GM21723 (cell line): ENCODE data around the gene STC2.

ENCODE experiments used
- ATAC-seq: cut with Tn5 transposase; IDR thresholded peaks from one replicate; pipeline ENCODE4 v1.9.1; 2021; ENCODE audit warnings: mild to moderate bottlenecking, moderate library complexity; ENCODE audit not compliant: unreplicated experiment

Gene STC2

DNA sequence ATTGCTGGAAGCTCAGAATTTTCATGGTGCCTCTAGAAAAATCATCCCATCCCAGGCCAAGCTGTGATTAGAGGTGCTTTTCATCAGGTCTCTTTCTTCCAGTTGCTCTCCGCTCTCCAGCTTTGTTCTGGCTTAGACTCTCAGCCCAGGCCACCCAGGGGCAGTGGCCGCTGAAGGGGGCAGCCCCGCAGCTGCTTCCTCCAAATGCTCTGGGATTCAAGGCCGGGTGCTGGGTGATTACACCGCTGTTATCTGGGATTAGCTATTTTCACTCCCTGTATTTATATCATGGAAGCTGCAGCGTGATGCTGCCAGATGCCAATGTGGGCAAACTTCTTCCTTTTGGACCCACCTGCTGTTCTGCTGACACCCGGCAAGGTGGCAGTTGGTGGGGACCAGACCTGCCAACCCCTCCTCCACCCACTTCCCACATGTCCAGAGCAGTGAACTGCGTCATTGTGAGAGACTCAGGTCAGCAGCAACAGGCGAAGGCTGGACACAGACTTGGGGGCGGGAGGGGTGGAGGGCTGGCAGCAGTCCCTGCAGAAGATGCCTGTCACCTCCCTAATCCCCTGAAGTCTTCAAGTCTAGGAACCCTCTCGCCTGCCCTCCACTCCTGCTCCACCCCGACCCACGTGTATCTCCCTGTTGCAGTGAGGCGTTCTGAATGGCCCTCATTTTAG is 59.3 kb downstream of the STC2 start:
- no peak for ATAC-seq

DNA sequence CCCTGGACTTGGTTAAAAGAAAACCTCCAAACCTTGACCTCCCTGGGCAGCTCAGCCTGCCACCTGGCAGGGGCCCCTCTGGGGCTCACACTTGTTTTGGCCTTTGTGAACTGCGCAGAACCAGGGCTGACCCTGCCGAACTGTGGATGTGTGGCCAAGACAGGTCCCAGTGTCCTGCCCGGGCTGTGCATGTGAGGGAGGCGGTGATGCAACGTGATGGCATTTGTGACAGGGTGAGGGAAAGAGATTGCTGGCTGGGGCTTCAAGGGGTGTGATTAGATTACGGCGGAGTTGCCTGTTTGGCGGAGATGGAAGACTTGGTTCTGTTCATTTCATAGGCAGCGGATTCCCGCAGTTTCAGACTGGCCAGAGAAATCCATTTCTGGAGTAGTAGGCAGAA is 62.8 kb downstream of the STC2 start:
- ATAC-seq, result no peak
